ENCODE data around the gene MYH4.

- TF ChIP-seq POLR2AphosphoS5 (IDR thresholded peaks at IDR 0.05; ENCODE audit: low read depth, low read length) (no peak), REST (IDR thresholded peaks at IDR 0.05; ENCODE audit: insufficient read depth in 1 of 2, low read depth in 2 of 2, low read length in 2 of 2) (no peak)
These were observed 48.5 kb downstream of the MYH4 start for GRCh38 chr17:10420811-10421210.
